Neural progenitor cell (in vitro differentiated cells): ENCODE data around the gene SMIM36. TPM values are rescaled to one million over a fixed set of nuclear protein-coding genes. Genes with fewer than 3 reads are reported as not detected.

Source experiments
- DNase-seq: peaks from one replicate; pipeline ENCODE4 v3.0.0-alpha.2; 2016; ENCODE audit warnings: low spot score
- H2AFZ ChIP-seq: fragments of 200-600 bp; sonication (generic); replicated peaks from 2 replicates; pipeline ENCODE4 v1.6.1; 2016; ENCODE audit warnings: antibody characterized with exemption
- H3F3A ChIP-seq: fragments of 200-600 bp; sonication (generic); 2 replicates; pipeline ENCODE4 v1.6.1; 2016; ENCODE audit warnings: antibody characterized with exemption, low read depth
- H3K27ac ChIP-seq: fragments of 200-600 bp; sonication (generic); 2 replicates; pipeline ENCODE4 v1.5.1; 2016; ENCODE audit warnings: mild to moderate bottlenecking
- H3K27me3 ChIP-seq: fragments of 200-600 bp; sonication (generic); 2 replicates; pipeline ENCODE4 v1.6.1; 2016; ENCODE audit warnings: mild to moderate bottlenecking, moderate library complexity
- H3K36me3 ChIP-seq: fragments of 200-600 bp; sonication (generic); 2 replicates; pipeline ENCODE4 v1.5.1; 2016
- H3K4me1 ChIP-seq: fragments of 200-600 bp; sonication (generic); 2 replicates; pipeline ENCODE4 v1.6.1; 2016; ENCODE audit warnings: mixed run types
- H3K4me2 ChIP-seq: fragments of 200-600 bp; sonication (generic); 2 replicates; pipeline ENCODE4 v1.6.1; 2016
- H3K4me3 ChIP-seq: fragments of 200-600 bp; sonication (generic); 2 replicates; pipeline ENCODE4 v1.5.1; 2016
- H3K79me2 ChIP-seq: fragments of 200-600 bp; sonication (generic); 2 replicates; pipeline ENCODE4 v1.6.1; 2016; ENCODE audit warnings: low read depth
- H3K9ac ChIP-seq: fragments of 200-600 bp; sonication (generic); 2 replicates; pipeline ENCODE4 v1.6.1; 2016
- H3K9me3 ChIP-seq: fragments of 200-600 bp; sonication (generic); 2 replicates; pipeline ENCODE4 v1.5.1; 2016; ENCODE audit warnings: low read depth
- H4K20me1 ChIP-seq: fragments of 200-600 bp; sonication (generic); 2 replicates; pipeline ENCODE4 v1.6.1; 2016; ENCODE audit warnings: low read depth
- H3K27ac Mint-ChIP-seq: 3 replicates; pipeline ENCODE4 v1.8.0; 2021; ENCODE audit warnings: mixed read lengths
- H3K27me3 Mint-ChIP-seq: 2 replicates; pipeline ENCODE4 v1.8.0; 2022; ENCODE audit warnings: low read depth, mild to moderate bottlenecking, inconsistent platforms, moderate library complexity, mixed read lengths; ENCODE audit not compliant: insufficient read depth
- H3K36me3 Mint-ChIP-seq: 3 replicates; pipeline ENCODE4 v1.8.0; 2021; ENCODE audit warnings: mixed read lengths
- H3K4me1 Mint-ChIP-seq: 3 replicates; pipeline ENCODE4 v1.8.0; 2021; ENCODE audit warnings: mixed read lengths
- H3K4me3 Mint-ChIP-seq: 3 replicates; pipeline ENCODE4 v1.8.0; 2021; ENCODE audit warnings: mild to moderate bottlenecking, moderate library complexity, mixed read lengths
- H3K9me3 Mint-ChIP-seq: 3 replicates; pipeline ENCODE4 v1.8.0; 2020; ENCODE audit warnings: mixed read lengths
- EZH2 ChIP-seq: fragments of 200-600 bp; sonication (generic); IDR thresholded peaks from 2 replicates; pipeline ENCODE4 v1.6.1; 2017; ENCODE audit warnings: antibody characterized with exemption, mild to moderate bottlenecking, moderate library complexity
- EZH2phosphoT487 ChIP-seq: fragments of 200-600 bp; sonication (generic); IDR thresholded peaks from 2 replicates; pipeline ENCODE4 v1.6.1; 2017; ENCODE audit warnings: antibody characterized with exemption
- total RNA-seq: library from RNA; depleted of rRNA; stranded (reverse); fragments of >200 nt; gene quantifications from 2 replicates; pipeline ENCODE4 v1.2.3, GENCODE V29; 2015; ENCODE audit warnings: low replicate concordance
- TF ChIP-seq, protein P1 (sequence below): fragments of 200-600 bp; sonication (generic); IDR thresholded peaks from 2 replicates; pipeline ENCODE4 v1.5.1; 2017; ENCODE audit warnings: antibody characterized with exemption, mild to moderate bottlenecking

Gene SMIM36
- total RNA-seq, 1 donor from 2014 or later: not detected

DNA sequence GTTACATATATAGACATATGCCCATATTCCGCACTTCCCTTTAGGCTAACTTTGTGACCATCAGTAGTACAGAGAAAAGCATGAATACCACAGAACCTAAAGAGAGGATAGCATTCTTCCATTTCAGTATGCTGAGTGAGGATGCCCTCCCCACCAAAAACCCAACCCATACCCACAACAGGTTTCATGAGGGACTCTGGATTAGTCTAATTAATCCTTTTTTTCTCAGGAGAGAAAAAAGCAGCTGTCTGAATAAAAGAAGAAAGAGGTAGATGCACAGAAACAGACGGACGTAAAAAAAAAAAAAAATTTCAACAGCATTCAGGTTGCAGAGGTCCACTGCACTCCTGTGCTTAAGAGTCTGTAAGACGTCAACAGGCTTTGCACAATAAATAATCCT is 96.3 kb downstream of the SMIM36 start:
- Mint-ChIP-seq H3K4me3 (no peak overlapping the region), H3K36me3 (peaks cover 54% of the 10 kb centered on the region), H3K9me3 (peaks cover 16% of the 10 kb centered on the region), H3K27ac (no peak overlapping the region), H3K4me1 (peaks cover 8% of the 10 kb centered on the region), H3K27me3 (no peaks in the 10 kb centered on the region)
- H3K27me3 ChIP-seq: no peaks in the 10 kb centered on the region
- H3K9ac ChIP-seq: no peak overlapping the region
- no peaks in the 10 kb centered on the region for H3F3A ChIP-seq
- no peaks in the 10 kb centered on the region for H3K9me3 ChIP-seq
- H4K20me1 ChIP-seq: peaks cover 13% of the 10 kb centered on the region
- H3K36me3 ChIP-seq: peaks cover 15% of the 10 kb centered on the region
- peaks cover 60% of the 10 kb centered on the region for H3K79me2 ChIP-seq
- H3K4me2 ChIP-seq: peak overlapping the region; percentile 61
- H3K27ac ChIP-seq: no peak overlapping the region
- H3K4me1 ChIP-seq: peaks cover 14% of the 10 kb centered on the region
- TF ChIP-seq EZH2 (no peak), EZH2phosphoT487 (no peak)
- TF ChIP-seq, protein P1, sequence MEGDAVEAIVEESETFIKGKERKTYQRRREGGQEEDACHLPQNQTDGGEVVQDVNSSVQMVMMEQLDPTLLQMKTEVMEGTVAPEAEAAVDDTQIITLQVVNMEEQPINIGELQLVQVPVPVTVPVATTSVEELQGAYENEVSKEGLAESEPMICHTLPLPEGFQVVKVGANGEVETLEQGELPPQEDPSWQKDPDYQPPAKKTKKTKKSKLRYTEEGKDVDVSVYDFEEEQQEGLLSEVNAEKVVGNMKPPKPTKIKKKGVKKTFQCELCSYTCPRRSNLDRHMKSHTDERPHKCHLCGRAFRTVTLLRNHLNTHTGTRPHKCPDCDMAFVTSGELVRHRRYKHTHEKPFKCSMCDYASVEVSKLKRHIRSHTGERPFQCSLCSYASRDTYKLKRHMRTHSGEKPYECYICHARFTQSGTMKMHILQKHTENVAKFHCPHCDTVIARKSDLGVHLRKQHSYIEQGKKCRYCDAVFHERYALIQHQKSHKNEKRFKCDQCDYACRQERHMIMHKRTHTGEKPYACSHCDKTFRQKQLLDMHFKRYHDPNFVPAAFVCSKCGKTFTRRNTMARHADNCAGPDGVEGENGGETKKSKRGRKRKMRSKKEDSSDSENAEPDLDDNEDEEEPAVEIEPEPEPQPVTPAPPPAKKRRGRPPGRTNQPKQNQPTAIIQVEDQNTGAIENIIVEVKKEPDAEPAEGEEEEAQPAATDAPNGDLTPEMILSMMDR: no peak
- peak; percentile 3 for DNase-seq
- peak overlapping the region; percentile 10 for H3K4me3 ChIP-seq
- no peak overlapping the region for H2AFZ ChIP-seq

GRCh38 chr17:55413825-55414489 is 97.3 kb downstream of the SMIM36 start:
- Histone ChIP-seq H3K9me3 (no peaks in the 10 kb centered on the region), H3K27me3 (no peaks in the 10 kb centered on the region), H3K79me2 (peaks cover 50% of the 10 kb centered on the region), H3K36me3 (peaks cover 19% of the 10 kb centered on the region), H3K4me2 (no peak overlapping the region), H3F3A (no peaks in the 10 kb centered on the region), H3K4me1 (peaks cover 9% of the 10 kb centered on the region), H3K27ac (no peak overlapping the region), H2AFZ (no peak overlapping the region), H3K4me3 (no peak overlapping the region), H3K9ac (no peak overlapping the region), H4K20me1 (peaks cover 9% of the 10 kb centered on the region)
- Mint-ChIP-seq H3K9me3 (peaks cover 16% of the 10 kb centered on the region), H3K27ac (no peak overlapping the region), H3K4me1 (peaks cover 2% of the 10 kb centered on the region), H3K4me3 (no peak overlapping the region), H3K27me3 (no peaks in the 10 kb centered on the region), H3K36me3 (peaks cover 52% of the 10 kb centered on the region)
- TF ChIP-seq, protein P1: no peak
- TF ChIP-seq EZH2phosphoT487: no peak
- TF ChIP-seq EZH2: no peak
- DNase-seq: no peak

GRCh38 chr17:55411463-55411855 is 99.8 kb downstream of the SMIM36 start:
- Histone ChIP-seq H2AFZ (no peak overlapping the region), H3K4me1 (peaks cover 9% of the 10 kb centered on the region), H3K9ac (no peak overlapping the region), H3K4me2 (no peak overlapping the region), H3K9me3 (no peaks in the 10 kb centered on the region), H3K4me3 (no peak overlapping the region), H3K27ac (no peak overlapping the region), H3K36me3 (peaks cover 19% of the 10 kb centered on the region), H3K27me3 (no peaks in the 10 kb centered on the region), H3F3A (no peaks in the 10 kb centered on the region), H3K79me2 (peaks cover 25% of the 10 kb centered on the region), H4K20me1 (peaks cover 12% of the 10 kb centered on the region)
- no peak for TF ChIP-seq EZH2phosphoT487
- TF ChIP-seq, protein P1: no peak
- H3K36me3 Mint-ChIP-seq: peaks cover 39% of the 10 kb centered on the region
- no peak for DNase-seq
- H3K27me3 Mint-ChIP-seq: no peaks in the 10 kb centered on the region
- no peak overlapping the region for H3K4me3 Mint-ChIP-seq
- peaks cover 1% of the 10 kb centered on the region for H3K9me3 Mint-ChIP-seq
- peaks cover 2% of the 10 kb centered on the region for H3K4me1 Mint-ChIP-seq
- H3K27ac Mint-ChIP-seq: no peak overlapping the region
